CD4-positive, alpha-beta T cell treated with Interleukin-15 for 4 hours (primary cell): ENCODE measurements around the gene TCF7.

Source experiments
- DNase-seq: peaks from one replicate; pipeline ENCODE4 v3.0.0-alpha.2; 2020; ENCODE audit warnings: low spot score

The TCF7 gene

DNA sequence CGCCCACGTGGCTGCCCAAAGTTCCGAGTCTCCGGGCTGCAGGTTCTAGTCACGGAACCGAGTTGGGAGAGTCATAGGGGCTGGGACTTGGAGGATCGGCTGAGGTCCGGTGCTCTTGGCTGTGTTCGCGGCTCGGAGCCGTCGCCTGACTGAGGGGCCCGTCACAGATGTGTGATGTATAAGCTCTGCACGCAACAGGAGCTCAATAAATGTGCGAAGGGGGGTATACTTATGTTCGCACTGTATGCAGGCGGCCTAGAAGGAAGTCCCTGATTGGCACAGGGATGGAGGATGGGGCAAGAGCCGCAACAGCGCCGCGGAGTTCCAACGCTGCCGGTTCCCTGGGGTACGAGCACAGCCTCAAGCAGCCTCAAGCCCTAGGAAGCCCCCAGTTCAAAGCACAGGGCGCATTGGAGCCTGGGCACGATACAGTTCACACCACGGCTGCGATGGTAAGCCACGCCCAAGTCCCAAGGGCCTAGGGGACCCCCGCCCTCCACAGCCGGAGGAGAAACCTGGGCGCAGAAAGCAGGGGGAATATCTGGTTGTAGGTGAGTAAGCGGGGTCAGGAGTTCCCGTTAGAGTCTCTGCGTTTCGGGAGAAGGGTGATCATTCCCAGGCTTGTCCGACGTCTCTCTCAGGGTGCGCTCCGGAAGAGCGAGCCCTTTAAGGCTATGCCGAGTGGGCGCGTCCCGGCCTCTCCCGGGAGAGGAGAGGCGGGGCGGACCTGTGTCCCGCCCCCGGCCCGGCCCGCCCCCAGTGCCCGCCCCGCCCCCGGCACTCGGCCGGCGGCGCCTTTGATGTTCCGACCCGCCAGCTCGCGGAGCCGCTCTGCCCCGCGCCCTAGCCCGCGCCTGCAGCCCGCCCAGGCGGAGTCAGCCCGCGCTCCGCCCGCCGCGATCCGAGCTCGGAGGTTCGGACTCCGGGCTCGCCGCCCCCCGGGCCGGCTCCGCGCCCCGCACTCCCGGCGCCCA lies at the start of gene TCF7:
TCF7 (plus strand) TSS at position 780 of the 974 bp plus-strand sequence. CDS start 226 bp downstream, outside the sequence.
- DNase-seq, result peak; percentile 74

DNA sequence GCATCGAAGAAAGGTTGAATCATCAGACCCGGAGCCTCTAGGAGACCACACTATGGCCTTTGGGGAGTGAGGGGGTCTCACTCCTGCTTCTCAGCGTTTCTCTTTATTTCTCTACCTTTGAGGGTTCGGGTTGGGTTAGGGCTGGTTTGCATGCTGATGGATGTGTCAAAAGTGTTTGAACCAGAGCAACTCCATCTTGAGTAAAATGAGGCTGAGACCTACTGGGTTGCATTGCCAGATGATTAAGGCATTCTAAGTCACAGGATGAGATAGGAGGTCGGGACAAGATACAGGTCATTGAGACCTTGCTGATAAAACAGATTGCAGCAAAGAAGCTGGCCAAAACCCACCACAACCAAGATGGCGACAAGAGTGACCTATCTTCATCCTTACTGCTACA lies 44.9 kb upstream of the TCF7 start:
- no peak for DNase-seq

DNA sequence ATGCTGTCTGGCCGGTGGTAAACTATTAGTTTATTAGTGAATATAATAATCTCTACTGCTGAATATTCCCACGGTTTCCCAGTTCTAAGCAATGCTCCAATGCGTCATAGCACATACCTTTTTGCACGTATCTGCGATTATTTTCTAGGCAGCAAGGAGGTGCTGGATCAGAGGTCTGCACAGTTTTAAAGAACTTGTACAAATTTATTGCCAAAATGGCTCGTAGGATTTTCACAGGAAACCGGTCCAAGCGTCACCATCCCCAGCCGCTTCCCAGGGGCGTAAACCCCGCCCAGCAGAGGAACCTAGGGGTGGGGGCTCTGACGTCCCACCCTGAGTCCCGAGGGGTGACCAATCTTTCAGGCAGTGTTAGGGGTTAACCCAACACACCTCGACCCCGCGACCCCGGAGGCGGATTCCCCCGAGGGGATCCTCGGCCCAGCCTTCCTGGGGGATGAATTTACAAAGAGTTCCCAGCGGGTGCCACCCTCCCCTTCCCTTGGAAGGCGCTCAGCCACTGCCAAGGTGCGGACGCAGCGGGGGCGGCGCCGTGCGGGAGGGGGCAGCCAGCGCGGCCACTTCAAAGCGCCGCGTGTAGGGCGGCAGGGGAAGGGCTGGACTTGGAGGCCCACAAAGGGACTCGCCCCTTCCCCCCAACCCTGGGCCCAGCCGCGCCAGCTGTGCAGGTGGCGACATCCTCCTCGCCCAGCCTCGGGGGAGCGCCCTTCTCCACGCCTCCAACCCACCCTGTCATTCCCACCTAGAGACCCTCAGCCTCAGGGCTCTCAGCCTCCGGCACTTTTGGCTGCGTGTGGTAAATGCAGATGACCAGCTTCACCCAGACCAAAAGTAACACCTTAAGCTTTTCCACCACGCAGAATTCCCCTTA lies 43.5 kb upstream of the TCF7 start:
- peak; percentile 14 for DNase-seq

DNA sequence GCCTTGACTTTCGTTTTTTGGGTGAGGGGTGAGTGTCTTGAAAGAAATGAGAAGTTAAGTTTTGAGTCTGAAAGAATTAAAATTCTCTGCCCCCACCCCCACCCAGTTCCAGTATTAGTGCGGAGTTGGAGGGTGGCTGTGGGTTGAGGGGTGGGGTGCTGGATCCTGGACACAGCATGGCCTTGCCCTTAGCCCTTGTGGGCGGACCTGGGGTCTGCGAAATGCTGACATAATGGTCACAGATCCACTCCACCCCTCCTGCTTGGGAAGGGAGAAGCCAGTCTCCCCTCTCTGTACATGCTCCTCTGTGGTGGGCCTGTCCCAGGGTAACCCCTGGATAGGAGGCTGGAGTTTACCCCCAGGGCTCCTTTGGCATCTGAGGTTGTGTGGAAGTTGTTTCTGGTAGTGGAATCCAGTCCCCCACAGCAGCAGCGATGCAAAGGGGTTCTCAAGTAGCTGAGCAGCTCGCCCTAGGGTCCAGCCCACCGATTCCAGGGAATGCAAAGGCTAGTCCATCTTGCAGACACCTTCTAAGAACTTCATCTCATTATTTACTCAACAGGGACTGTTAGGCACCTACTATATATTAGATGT lies 42.8 kb upstream of the TCF7 start:
- no peak for DNase-seq

DNA sequence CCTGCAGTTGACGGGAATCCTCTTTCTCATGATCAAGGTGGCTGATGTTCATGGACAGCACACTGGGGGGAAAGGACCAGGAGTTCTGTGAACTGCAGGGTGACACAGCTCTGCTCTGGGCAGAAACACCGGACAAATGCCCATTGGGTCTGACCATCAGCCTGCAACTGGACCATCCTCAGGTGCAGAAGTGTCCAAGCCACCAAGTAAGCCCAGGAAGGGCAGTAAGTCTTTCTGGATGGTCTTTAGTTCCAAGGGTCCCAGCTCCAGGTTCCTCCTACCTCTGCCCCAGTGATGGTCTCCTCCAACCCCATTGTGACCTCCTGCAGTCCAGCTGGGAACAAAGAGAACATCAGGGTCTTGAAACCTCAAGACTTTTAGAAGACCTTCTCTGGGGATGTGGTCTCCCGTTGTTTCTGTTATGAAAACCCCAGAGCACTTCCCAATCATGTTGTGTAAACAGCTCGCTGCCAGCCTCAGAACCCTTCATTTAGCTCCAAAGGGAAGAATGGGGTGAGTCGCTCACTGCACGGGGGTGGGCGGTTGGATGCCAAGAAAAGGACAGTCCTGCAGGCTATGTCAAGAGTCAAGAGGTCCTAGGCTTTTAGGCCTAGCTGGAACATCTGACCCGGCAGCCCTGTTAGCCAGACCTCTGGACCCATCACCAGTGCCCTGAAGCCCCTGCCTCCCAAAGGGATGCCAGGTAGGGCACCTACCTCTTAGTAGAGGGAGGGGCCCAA lies 41.8 kb upstream of the TCF7 start:
- no peak for DNase-seq

DNA sequence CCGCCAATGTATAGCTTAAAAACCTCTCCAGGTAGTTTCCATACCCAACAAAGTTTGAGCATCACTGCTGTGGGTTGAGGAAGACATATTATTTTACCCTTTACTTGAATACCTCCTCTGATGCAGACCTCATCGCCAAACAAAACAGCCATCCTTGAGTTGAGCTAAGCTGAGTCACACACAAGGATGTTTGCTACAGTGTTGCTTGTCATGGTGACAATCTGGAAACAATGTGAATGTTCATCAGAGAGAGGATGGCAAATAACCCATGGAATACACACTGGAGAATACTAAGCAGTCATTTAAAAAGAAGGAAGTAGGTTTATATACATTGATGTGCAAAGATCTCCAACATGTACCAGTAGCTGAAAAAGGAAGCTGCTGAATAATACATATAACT lies 41.1 kb upstream of the TCF7 start:
- peak; percentile 30 for DNase-seq

DNA sequence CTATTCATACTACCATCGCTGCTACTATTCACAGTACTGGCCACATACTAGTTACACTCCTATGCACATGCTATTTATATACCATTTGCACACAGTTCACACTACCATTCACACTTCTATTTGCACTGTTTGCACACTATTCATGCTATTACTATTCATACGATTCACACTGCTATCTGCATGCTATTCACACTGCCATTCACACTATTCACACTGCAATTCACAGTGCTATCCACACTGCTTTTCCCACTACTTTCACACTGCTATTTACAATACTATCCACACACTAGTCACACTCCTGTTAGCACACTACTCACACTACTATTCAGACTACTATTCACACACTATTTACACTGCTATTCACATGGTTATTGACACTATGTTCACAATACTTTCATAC lies 39.4 kb upstream of the TCF7 start:
- DNase-seq, result no peak

DNA sequence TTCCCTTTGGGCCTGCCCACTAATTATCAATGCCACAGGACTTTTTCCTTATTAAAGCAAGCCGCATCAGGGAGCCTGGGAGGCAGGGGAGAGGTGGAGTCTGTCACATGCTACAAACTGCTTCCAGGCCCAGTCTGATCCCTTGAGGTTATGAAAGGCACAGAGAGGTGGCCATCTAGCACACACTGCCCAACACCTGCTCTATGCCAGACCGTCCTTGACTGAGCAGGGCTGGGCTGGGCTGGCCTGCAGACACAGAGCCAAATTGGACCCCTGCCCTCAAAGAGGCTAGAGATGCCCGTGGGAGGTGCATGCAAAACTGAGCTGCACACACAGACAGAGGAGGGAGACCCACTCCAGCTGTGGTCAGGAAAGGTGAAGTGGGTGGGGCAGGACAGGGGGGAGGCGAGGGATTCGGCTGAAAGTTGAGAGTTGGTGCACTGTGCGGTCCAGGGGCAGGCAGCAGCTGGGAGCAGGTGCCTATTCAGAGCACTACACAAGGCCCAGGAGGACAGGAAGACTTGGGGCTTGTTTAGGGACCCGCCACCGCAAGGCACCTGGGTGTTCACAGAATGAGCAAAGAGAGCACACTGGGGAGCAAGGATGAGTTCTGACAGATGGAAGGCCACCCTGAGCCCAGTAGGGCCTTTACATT lies 36.4 kb upstream of the TCF7 start:
- DNase-seq, result no peak

DNA sequence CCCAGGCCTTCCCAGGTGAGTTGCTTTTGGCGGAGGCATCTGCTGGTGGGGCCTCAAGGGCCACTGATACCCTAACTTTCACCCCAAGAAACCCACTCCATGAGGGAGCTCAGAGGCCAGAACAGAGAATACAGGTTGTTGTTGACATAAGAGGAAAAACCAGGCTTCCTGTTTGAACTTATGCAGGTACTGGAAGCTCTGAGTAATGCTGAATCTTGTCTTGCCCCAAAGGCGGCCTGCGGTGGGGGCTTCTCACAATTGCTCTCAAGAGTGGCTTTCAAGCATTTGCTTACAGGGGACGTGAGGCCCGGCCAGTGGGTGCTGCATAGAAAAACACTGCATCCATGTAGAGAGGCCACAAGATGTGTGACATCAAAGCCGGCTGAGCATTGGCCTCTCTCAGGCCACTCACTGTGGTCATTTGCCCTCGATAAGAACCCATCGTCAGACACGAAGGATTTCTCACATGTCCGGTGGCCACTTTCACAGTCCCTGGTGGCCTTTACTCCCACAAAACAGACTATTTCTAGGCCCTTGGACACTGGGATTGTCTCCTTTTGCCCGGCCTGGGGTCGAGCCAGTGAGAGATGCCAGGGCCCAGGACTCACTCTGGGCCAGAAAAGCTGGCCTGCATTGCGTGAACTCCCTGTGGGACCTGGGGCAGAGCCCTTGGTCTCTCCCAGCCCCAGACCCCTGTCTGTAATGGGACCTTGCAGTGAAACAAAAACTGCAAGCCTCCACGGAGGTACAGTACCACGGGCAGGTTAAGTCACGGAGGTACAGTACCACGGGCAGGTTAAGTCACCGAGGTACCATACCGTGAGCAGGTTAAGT lies 34.5 kb upstream of the TCF7 start:
- peak; percentile 71 for DNase-seq

DNA sequence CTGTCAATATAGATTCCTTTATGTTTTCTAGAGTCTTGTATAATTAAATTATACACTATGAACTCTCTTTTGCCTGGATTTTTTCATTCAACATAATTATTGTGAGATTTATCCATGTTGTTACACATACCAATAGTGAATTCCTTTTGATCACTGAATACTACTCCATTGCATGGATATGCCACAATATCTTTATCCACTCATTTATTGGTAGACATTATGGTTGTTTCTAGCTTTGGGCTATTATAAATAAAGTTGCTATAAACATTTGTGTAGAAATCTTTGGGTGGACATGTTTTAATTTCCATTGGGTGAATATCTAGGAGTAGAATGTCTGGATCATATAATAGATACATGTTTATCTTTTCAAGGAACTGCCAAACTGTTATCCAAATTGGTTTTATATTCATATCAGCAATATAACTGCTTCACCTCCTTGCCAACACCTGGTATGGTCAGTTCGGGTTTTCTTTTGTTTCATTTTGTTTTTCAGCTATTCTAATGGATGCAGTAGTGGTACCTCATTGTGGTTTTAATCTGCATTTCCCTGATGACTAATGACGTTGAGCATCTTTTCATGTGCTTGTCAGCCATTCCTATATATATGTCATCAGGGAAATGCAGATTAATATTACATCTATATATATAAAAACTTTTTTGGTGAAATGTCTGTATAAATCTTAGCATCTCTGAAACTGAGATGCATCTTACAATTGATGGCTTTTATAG lies 32.1 kb upstream of the TCF7 start:
- DNase-seq, result no peak

DNA sequence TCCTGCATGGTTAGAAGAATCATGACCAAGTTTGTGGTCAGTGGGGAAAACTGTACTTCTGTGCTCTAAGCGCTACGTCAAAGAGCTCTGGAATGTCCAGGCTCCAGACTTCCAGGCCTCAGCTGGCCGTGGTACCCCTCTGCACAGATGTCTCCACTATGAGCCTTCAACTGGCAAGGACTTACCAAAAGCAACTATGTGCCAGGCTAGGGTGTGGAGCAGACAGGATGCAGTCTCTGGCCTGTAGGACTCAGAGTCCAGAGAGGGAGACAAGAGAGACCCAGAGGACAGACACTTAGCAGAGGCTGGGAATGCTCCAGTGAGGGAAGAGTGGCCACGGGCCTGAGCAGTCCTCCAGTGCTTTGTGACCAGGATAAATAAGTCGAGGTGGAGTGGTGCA lies 31.0 kb upstream of the TCF7 start:
- no peak for DNase-seq

DNA sequence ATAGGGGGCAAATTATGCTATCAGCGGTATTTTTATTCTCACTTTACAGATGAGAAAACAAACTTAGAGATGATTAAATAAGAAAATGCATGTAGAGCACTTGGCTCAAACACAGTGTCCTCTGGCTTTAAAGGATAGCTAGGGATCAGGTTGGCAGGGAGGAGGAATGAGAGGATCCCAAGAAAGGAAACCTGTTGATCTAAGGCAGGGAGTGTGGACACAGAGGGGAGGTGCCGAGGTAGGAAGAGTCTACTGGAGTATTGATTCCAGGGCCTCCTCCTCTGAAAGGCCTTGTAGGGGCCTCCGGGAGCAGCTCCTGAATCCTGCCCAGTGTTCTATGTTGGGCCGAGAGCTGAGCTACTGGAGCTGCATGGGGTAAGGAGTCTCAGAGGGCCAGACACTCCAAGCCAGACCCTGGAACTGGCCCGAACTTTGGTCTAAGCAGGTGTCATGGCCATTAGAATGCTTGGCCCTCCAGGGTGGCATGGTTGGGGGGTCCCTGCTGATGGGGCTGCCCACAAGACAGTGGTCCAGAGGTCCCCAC lies 30.4 kb upstream of the TCF7 start:
- no peak for DNase-seq

DNA sequence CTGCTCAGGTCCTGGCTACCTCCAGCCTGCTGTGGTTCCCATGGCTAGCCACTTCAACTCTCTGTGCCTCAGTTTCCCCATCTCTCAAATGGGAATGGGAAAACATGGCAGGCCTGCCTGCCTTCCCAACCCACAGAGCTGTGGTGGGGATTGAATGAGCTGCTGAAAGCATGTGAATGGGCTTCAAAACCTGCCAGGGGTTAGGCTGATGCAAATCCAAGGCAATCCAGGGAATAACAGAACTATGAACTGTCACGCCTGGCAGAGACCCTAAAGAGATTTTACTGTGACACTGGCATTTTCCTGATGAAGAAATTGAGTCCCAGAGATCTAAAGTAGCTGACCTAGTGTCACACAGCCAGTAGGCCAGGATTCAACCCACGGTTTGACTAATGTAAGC lies 29.9 kb upstream of the TCF7 start:
- DNase-seq, result no peak

DNA sequence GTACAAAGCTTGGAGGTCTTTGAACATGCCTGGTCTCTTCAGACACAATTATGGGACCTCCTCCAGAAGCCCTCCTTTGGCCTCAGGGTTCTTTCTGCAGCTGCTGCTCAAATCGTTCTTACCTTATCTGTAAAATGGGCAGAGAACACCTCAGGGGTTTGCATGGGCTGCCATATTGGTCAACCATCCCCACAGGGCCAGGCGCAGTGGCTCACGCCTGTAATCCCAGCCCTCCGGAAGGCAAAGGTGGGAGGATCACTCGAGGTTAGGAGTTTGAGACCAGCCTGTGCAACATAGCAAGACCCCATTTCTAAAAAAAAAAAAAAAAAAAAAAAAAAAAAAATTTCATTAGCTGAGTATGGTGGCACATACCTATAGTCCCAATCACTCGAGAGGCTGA lies 29.1 kb upstream of the TCF7 start:
- DNase-seq, result no peak

DNA sequence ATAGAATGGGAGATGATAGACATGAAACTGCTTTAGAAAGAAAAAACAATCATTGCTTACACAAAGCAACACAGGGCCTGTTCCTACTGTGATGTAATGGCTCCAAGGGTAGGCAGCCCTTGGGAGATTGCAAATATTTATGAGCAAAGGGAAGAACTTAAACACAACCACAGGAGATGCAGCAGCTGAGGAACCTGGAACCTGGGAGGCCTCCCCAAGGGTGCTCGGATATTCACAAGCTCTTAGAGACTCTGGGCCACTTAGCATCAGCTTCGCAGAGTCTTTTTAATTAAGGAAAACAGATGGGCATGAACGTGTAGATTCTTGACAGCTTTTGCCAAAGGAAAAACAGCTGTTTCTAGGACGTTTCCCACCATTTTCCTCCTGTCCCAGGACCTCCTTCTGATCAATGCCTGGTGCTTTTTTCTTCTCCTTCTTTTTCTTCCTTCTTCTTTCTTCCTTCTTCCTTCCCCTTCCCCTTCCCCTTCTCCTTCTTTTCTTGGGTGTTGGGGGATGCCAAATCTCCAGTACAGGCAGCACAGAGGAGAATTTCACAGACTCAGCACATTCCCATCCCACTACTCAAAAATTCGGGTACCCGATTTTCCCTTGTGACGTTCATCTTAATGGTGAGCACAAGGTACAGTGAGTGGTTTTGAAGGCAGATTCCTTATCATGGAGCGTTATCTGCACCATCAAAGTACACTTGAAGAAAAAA lies 28.1 kb upstream of the TCF7 start:
- DNase-seq, result no peak

DNA sequence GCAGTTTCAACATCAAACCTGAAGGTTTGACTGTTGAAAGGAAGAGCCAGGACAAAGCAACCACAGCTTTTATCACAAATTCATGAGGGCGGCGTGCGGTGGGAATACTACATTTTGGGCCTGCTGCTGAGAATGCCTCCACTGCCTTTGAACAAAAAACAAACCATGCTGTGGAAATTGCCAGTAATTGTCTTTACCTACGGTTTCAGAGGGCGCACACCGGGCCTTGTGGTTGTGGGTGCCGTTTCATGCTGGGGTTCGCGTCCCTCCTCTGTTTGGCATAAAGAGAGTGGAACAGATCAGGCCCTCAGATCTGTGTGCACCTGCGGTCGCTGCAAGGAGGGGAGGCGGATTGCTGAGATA lies 27.6 kb upstream of the TCF7 start:
- peak; percentile 69 for DNase-seq

DNA sequence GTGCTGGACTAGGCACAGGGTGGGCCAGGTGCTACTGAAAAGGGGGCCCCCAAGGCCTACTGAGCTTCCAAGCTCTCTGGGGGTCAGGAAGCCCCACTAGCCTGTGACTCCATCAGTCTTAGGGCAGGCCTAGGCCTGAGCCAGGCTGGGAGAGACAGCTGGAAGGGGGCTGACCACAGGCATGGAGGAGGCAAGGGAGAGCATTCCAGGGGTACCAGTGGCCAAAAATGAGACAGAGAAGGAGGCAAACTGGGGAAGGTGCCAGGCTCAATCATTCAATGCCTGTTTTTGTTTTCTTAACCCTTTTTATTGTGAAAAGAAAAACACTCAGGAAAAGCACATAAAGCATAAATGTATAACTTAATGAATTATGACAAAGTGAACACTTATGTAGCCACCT lies 26.2 kb upstream of the TCF7 start:
- no peak for DNase-seq

DNA sequence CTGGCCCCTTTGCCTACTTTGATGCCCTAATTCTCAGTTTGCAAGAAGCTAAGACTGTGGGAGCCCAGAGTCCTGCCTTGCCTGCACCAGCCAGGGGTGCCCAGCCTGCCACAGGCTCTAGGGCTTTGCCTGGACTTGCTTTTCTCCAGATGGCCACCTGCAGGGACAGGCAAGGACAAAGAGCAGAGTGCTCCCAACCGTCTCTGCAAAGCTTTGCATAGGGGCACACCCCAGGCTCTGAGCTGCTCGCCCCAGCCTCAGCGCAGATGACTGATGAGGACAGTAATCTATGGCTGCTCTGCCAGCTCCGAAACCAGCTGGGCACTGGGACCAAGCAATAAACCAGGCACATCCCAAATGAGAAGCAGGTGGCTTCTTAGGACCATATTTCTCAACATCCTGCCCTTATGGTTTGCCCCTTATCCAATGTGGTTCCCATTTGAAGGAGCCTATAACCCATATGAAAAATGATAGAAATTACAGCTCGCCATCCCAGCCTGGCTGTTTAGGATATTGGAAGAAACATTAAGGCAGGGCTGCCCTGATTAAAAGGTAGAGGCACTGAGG lies 25.4 kb upstream of the TCF7 start:
- no peak for DNase-seq
